Measurements from ENCODE around the gene PLGRKT.
"Not testable (repeated sequence)": the region's sequence is repeated elsewhere in the genome, so short reads cannot be mapped to it uniquely, and the experiment has no call there.

Gene PLGRKT

DNA sequence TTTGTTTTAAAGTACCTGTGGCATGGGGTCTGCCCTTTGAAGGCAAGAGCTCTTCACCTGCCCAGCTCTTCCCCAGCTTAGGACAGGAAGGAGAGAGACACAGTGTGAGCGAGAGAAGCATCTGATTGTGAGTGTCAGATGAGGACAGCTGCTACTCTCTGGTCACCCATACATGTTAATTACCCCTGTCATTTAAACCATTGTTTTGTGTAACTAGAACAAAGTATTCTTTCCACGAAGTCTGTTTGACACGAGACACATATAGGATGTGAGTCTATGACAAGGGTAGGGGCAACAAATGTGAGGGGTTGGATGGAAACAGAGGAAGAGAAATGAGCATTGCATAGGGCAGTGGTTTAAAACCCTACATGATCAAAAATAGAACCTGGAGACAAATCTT lies 9.6 kb upstream of the PLGRKT start:
- H3K4me3 ChIP-seq, result no peak overlapping the region
- TF ChIP-seq, protein P1, sequence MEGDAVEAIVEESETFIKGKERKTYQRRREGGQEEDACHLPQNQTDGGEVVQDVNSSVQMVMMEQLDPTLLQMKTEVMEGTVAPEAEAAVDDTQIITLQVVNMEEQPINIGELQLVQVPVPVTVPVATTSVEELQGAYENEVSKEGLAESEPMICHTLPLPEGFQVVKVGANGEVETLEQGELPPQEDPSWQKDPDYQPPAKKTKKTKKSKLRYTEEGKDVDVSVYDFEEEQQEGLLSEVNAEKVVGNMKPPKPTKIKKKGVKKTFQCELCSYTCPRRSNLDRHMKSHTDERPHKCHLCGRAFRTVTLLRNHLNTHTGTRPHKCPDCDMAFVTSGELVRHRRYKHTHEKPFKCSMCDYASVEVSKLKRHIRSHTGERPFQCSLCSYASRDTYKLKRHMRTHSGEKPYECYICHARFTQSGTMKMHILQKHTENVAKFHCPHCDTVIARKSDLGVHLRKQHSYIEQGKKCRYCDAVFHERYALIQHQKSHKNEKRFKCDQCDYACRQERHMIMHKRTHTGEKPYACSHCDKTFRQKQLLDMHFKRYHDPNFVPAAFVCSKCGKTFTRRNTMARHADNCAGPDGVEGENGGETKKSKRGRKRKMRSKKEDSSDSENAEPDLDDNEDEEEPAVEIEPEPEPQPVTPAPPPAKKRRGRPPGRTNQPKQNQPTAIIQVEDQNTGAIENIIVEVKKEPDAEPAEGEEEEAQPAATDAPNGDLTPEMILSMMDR (IDR thresholded peaks at IDR 0.05), result no peak
- no peak for DNase-seq (ENCODE audit: low spot score)
- no peak overlapping the region for H3K27ac ChIP-seq

DNA sequence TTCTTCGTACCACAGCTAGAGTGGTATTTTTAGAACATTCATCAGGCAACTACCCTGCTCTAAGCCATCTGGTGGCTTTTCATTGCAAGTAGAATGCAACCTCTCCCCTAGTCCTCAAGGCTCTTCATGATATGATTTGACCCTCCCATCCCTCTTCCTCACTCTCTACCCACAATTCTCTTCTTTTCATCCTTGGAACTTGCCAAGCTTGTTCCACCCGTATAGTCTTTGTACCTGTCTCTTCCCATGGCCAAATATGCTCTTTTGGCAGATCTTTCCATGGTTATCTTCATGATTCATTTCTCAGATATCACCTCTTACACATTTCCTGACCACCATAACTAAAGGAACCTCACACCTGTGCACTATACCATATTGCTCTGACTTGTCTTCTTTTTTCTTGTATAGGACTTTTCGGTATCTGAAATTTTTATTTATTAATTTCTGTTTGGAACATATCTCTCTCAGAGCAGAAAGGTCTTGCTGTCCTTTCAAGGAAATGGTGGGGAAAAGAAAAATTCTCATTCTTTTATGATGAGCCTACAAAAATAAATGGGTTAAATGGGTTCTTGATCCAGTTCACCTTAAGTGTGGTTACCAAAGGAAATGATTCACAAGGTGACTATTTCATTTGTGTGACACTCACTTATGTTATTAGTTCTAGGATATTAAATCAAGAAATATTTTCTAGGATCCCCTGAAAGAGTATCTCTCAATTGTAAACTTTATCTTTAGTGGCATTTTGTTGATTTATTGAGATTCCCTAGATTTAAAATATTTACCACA lies 8.9 kb upstream of the PLGRKT start:
- H3K27ac ChIP-seq, result no peak overlapping the region
- TF ChIP-seq, protein P1 (IDR thresholded peaks at IDR 0.05), result no peak
- H3K4me3 ChIP-seq, result no peak overlapping the region
- DNase-seq (ENCODE audit: low spot score), result no peak

DNA sequence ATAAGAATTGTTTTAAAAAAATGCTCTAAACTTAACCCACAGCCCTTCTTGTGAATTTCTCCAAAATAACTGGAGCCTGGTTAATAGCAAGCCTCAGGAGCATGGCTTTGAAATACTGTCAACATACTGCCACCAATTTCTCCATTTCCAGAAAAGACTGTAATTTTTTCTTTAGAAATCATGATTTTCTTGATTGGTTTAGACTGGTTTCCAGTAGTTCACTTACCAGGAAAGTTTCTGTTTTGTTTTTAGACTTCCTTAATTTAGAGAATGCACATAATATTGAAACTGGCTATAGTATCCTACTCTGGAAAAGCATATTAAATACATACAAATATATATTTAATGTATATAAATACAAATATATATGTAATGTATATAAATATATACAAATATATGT lies 8.2 kb upstream of the PLGRKT start:
- no peak overlapping the region for H3K4me3 ChIP-seq
- no peak overlapping the region for H3K27ac ChIP-seq
- DNase-seq (ENCODE audit: low spot score), result no peak
- TF ChIP-seq, protein P1 (IDR thresholded peaks at IDR 0.05), result no peak

GRCh38 chr9:5445096-5445495 lies 7.4 kb upstream of the PLGRKT start:
- H3K27ac ChIP-seq; DNase-seq (ENCODE audit: low spot score); H3K4me3 ChIP-seq: not testable (repeated sequence)

DNA sequence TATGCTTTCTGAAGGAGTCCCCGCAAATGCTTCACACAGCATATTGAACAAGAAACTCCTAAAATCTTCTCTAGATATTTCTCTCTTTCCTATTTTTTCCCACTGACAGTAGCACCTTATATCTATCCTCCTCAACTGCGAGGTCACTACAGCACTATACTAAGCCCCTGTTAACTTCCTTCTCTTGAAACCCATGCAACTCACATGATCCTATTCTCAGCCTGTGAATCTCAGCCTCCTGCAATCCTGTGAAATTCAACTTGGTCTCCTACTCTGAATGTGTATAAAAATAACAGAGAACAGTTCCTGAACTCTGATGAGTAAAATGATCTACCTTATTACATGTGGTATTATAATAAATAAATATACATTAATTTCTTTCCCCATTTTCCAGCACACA lies 6.1 kb upstream of the PLGRKT start:
- Histone ChIP-seq H3K27ac (no peak overlapping the region), H3K4me3 (no peak overlapping the region)
- TF ChIP-seq, protein P1 (IDR thresholded peaks at IDR 0.05), result no peak
- DNase-seq (ENCODE audit: low spot score), result no peak

DNA sequence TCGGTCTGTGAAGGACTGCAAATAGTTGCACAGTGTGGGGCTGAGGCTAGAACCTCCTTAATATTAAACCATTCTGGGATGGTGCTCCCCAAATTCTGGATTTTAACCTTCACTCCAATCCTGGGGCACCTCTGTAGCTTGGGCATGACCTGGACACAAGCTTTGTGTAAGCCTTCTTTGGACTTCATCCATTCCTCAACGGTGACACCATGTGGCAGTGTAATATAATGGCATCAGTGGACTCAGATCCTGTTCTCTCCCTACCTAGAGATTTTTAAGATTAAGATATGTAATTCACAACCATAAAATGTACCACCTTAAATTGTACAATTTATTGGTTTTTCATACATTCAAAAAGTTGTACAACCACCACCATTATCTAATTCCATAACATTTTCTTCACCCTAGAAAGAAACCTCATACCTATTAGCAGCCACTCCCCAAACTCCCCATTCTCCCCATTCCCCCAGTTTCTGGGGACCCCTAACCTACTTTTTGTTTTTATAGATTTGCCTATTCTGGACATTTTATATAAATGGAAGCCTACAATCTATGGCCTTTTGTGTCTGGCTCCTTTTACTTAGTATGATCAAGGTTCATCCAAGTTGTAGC lies 4.8 kb upstream of the PLGRKT start:
- DNase-seq (ENCODE audit: low spot score), result no peak
- no peak overlapping the region for H3K4me3 ChIP-seq
- TF ChIP-seq, protein P1 (IDR thresholded peaks at IDR 0.05), result no peak
- H3K27ac ChIP-seq, result no peak overlapping the region

- no peak overlapping the region for H3K27ac ChIP-seq
- TF ChIP-seq, protein P1 (IDR thresholded peaks at IDR 0.05), result no peak
- H3K4me3 ChIP-seq, result no peak overlapping the region
- no peak for DNase-seq (ENCODE audit: low spot score)
These were observed 3.3 kb upstream of the PLGRKT start for GRCh38 chr9:5441043-5441442.

Measured in coronary artery (tissue), 2 donors.